HG03558 (cell line): Measurements from ENCODE around the gene PHC2.

Experiments
- ATAC-seq: cut with Tn5 transposase; IDR thresholded peaks from one replicate; pipeline ENCODE4 v1.9.1; 2021; ENCODE audit warnings: moderate number of reproducible peaks; ENCODE audit not compliant: unreplicated experiment; ENCODE audit errors: extremely low read depth

PHC2 gene

GRCh38 chr1:33338440-33339211 is 92.3 kb downstream of the PHC2 start:
- no peak for ATAC-seq

- no peak for ATAC-seq
These were observed 92.9 kb downstream of the PHC2 start for GRCh38 chr1:33338048-33338439.

DNA sequence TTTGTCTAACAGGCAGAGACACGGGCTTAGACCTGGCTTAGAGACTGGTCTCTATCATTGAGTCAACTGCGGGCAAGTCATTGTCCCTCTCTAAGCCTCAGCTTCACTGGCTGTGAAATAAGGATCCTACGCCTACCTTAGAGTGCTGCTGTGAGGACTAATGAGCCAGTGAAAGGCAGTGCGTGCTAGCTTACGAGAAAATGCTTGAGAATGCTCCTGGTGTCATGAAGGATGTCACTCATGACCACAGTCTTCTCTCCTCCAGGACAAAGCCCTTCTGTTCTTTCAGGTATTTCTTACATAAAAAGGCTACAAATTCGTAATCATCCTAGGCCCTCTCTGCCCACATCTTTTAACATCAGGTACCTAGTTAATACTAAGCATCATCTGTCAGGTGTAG is 93.5 kb downstream of the PHC2 start:
- ATAC-seq: no peak

- ATAC-seq: no peak
These were observed 94.3 kb downstream of the PHC2 start for GRCh38 chr1:33336580-33336979.

DNA sequence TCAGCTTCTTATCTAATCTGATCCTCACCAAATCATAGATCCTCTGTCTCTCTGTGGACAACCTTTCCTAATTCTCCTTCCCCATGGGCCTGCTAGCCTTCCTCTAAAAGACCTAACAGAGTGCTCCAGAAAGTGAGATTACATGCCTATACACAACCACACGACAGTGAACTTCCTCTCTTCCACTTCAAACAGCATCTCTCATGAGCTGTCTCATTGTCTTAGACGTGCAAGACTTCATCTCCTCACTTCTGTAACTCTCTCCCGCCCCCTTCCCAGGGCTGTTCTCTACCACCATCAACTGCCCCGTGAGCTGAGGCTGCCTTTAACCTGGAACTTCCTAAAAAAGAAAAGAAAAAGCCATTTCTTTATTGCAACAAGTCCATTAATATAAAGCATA is 95.9 kb downstream of the PHC2 start:
- no peak for ATAC-seq

DNA sequence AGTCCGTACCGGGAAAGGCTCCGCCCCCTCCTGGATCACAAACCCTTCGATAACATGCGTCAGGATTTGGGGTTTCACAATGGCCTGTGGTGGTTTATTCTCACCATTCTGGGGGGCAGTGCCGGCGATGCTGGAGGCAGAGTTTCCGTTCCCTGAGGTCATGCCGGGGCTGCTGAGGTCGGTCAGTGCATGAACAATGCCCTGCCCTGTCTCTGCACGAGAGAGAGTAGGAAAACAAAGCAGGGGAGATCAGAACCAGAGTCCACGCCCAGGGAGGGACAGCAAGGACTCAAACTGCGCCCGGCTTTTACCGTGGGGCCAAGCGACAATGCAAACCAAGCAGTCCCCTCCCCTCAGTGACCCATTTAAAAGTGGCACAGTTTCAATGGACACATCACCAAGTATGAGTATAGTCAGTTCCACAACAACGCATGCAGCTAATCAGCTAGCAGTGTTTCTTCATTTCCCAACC is 96.8 kb downstream of the PHC2 start:
- ATAC-seq: no peak

DNA sequence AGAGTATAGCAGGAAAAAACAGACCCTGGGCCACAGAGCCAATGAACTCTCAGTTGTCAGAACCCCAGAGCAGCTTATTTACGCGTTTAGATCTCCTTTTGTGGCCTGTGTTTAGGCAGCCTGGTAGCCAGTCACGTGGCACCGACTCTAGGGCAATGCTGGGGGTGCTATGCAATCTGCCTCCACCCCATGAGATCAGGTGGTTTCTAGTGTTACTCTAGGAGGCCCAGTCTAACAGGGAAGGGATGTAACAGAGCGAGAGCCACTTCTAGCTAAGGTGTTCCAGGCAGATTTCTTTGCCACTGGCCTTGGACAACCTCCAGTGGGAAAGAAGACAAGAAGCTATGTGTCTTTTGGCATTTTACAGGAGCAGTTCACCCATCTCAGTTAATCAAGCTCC is 98.0 kb downstream of the PHC2 start:
- ATAC-seq: no peak

- no peak for ATAC-seq
These were observed 98.5 kb downstream of the PHC2 start for GRCh38 chr1:33332357-33332789.

DNA sequence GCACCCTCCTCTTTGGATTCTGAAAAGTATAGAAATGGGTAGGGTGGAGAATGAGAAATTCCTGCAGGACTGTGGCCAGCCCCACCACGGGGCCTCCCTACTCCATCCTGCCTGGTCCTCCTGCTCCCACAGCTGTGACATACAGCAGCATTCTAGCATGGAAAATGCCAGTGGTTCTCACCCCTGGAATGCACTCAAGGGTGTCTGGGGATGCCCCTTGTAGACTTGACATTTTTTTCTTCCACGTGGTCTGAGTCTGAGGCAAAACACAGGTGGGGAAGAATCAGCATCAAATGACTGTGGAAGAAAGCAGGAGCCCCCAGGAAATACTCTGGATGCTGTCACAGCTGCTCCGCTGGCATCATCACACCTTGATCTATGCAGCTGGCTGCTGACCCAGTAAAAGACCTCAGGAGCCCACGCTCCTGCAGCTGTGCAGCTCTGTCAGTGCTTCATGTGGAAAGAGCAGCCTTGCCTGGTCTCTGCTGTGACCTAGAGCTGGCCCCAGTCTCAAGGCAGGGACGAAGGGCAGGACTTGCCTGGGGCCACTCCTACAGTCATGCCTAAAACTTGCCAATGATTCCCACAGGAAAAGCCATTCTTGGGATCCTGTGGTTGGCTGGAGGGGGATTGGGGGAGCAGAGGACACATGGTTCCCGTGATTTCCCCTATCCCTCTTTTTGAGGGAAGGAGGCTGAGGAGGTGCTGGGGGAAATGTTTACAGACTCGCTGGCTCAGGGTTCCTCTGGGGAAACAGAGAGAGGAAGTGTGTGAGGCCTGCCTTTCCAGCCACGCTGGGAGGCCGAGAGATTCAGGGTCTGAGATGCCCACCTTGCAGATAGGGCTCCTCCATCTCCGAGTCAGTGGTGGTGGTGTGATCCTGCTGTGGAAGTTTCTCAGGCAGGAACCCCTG is 99.2 kb downstream of the PHC2 start:
- no peak for ATAC-seq

DNA sequence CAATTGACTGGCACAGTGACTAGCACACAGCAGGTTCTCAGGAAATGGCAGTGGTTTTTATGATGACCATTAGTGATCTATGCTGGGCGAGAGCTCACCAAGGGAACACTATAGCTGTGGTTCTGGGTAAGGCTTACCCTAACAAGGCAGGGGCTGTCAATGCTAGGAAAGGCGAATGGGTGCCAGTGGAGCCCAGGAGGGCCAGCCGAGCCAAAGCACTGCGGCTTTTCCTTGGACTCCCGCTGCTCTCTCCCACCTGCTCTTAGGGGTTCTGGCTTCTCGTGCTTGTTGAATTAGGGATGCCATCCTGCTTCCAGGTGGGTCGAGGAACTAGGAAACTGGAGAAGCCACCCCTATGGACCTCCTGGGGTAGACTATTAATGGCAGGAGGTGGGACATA is 100.0 kb downstream of the PHC2 start:
- ATAC-seq: no peak

- ATAC-seq: no peak
These were observed 100.5 kb downstream of the PHC2 start for GRCh38 chr1:33330361-33330890.

GRCh38 chr1:33329600-33330305 is 101.1 kb downstream of the PHC2 start:
- no peak for ATAC-seq

- ATAC-seq: no peak
These were observed 102.1 kb downstream of the PHC2 start for GRCh38 chr1:33328817-33329216.

GRCh38 chr1:33327587-33328325 is 103.1 kb downstream of the PHC2 start:
- no peak for ATAC-seq

DNA sequence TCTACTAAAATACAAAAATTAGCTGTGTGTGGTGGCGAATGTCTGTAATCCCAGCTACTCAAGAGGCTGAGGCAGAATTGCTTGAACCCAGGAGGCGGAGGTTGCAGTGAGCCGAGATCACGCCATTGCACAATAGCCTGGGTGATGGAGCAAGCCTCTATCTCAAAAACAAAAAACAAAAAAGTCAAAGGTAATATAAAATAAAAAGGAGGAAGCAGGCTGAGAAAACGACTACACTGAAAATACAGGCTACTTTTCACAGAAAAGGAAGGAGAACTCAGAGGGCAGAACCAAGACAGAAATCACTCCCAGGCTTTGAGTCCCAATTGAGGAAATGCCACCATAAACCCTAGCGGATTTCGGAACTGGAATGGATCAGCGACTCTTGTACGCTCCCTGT is 104.1 kb downstream of the PHC2 start:
- no peak for ATAC-seq

DNA sequence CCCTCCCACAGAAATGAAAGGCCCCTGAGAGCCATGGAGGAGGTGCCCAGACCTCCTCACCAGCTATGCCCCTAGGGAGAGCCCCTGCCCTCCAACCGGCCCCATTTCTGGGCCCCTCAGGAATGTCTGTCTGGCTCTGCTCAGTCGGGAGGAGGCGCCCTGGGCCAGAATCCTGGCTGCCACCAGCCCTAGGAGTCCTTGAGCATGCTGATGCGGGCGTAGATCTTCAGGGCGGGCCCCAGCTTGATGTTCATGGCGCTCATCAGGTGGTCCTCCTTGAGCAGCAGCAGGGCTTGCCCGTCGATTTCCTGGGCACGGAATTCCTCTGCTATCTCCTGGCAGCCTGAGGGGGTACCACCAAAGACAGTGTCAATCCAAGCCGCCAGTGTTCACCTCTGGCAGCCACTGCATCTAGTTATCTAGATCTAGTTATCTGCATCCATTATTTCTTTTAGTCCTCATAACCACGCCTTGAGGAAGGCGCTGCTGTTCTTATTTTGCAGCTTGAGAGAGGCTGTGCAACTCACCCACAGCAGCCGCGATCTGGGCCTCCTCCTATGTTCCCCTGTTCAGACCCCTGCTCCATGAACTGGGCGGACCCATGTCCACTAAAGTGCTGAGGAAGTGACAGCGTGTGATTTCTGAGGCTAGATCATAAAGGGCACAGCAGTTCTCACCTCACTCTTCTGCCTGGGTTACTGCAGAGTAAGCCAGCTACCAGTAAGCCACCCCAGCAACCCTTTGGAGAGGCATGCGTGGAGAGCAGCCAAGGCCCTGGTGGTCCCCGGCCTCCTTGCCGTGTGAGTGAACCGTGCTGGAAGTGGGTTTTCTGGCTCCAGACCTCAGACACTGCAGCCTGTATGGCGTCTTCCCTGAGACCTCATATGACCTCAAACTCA is 106.0 kb downstream of the PHC2 start:
- no peak for ATAC-seq

DNA sequence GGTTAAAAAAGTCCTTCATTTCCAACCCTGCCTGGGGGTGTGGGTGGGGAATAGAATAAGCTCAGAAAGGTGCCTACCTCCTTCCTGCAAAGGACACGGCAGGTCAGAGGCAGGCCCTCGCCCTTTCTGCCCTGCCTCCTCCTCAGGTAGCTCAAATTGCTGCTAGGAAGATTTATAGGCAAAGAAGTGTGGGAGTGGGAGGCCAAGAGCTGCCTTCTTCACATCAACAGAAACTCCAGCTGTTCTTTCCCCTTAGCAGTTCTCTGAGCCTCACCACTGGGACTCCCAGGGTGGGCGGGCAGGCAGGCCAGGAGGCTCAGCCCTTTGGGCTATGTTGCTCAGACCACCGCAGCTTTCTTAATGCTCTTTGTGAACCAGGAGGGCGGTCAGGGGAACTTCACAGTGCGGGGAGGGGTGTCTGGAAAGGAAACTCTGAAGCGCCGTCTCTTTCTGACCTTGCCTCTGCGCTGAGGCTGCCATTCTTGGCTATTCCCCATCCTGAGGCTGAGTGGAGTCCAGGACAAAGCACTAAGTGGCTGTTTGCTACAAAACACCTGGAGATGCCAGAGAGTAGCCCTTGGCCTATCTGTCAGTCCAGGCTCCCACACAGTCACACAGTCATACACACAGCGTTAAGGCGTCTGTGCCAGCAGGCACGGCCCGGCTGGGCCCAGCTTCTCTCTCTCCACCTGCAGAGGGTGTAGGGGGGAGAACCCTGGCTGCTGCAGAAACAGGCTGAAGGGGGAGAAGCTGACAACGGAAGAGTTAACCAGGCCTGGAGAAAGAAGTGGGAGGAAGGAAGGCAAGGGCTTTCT is 107.0 kb downstream of the PHC2 start:
- ATAC-seq: no peak
